ENCODE data around the gene PWWP2B.

DNA sequence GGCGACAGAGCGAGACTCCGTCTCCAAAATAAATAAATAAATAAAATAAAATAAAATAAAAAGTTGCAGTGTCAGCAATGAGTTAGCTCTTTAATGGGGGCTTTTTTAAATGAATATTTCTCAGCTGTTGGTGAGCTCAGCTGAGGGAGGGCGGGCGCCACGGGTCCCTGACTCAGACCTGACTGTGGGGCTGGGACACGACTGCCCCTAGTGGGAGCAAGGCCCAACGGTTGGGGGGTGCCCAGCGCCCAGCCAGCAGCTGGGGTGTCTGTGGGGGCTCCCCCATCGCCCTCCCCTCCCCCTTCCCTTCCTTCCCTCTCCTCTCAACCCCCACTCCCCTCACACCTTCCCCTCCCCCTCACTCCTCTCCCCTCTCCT lies 46.6 kb downstream of the PWWP2B start:
- TF ChIP-seq, protein P1, sequence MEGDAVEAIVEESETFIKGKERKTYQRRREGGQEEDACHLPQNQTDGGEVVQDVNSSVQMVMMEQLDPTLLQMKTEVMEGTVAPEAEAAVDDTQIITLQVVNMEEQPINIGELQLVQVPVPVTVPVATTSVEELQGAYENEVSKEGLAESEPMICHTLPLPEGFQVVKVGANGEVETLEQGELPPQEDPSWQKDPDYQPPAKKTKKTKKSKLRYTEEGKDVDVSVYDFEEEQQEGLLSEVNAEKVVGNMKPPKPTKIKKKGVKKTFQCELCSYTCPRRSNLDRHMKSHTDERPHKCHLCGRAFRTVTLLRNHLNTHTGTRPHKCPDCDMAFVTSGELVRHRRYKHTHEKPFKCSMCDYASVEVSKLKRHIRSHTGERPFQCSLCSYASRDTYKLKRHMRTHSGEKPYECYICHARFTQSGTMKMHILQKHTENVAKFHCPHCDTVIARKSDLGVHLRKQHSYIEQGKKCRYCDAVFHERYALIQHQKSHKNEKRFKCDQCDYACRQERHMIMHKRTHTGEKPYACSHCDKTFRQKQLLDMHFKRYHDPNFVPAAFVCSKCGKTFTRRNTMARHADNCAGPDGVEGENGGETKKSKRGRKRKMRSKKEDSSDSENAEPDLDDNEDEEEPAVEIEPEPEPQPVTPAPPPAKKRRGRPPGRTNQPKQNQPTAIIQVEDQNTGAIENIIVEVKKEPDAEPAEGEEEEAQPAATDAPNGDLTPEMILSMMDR (IDR thresholded peaks at IDR 0.05): peak in 3 of 4 donors; percentile 17 to 22 (median 22)
- TF ChIP-seq POLR2A (IDR thresholded peaks at IDR 0.05): no peak
